H1 (cell line): ENCODE results near the gene XPO5. TPM values are rescaled to one million over a fixed set of nuclear protein-coding genes. Genes with fewer than 3 reads are reported as not detected.

Experiments used
- CTCF ChIA-PET: fragments of 300-600 bp; sonication (Branson Sonifier 250); formaldehyde crosslinking; loops from one replicate; lab custom pipeline; 2021; ENCODE audit not compliant: partially characterized antibody; lab: Charles Lee
- POLR2A ChIA-PET: fragments of 300-600 bp; sonication (Branson Sonifier 250); formaldehyde crosslinking; loops from one replicate; lab custom pipeline; 2021; ENCODE audit warnings: inconsistent platforms; ENCODE audit not compliant: partially characterized antibody; lab: Charles Lee
- DNase-seq, 2 experiments: peaks; one replicate each; pipeline versions ENCODE4 v3.0.0 to v3.0.0-alpha.2; 2010 to 2022; ENCODE audit warnings: low spot score in 2 of 2, low read depth in 1 of 2, mixed read lengths in 1 of 2
- FAIRE-seq: peaks from 2 replicates; lab custom pipeline; 2011; peaks lifted over from hg19 to GRCh38; lab: Jason Lieb, UNC
- H2AFZ ChIP-seq: 2 replicates; pipeline ENCODE4 v1.8.1; 2012; ENCODE audit warnings: low read length, inconsistent platforms
- H2AK5ac ChIP-seq: 2 replicates; pipeline ENCODE4 v1.6.1; 2013; ENCODE audit warnings: low read depth, low read length
- H2BK120ac ChIP-seq: replicated peaks from 2 replicates; pipeline ENCODE3; 2013; ENCODE audit warnings: low read depth, low read length, inconsistent platforms
- H2BK12ac ChIP-seq: 2 replicates; pipeline ENCODE4 v1.6.1; 2013; ENCODE audit warnings: low read depth, low read length
- H2BK15ac ChIP-seq: 2 replicates; pipeline ENCODE4 v1.6.1; 2013; ENCODE audit warnings: low read length
- H2BK20ac ChIP-seq: 2 replicates; pipeline ENCODE4 v1.6.1; 2013; ENCODE audit warnings: low read length
- H2BK5ac ChIP-seq: 2 replicates; pipeline ENCODE4 v1.6.1; 2013; ENCODE audit warnings: low read depth, low read length
- H3K14ac ChIP-seq: 2 replicates; pipeline ENCODE4 v1.6.1; 2013; ENCODE audit warnings: inconsistent platforms; ENCODE audit not compliant: insufficient read length
- H3K18ac ChIP-seq: 2 replicates; pipeline ENCODE4 v1.6.1; 2013; ENCODE audit warnings: low read length; ENCODE audit errors: extremely low read depth
- H3K23ac ChIP-seq: 2 replicates; pipeline ENCODE4 v1.6.1; 2013; ENCODE audit warnings: inconsistent platforms; ENCODE audit not compliant: insufficient read length
- H3K23me2 ChIP-seq: 2 replicates; pipeline ENCODE4 v1.6.1; 2013; ENCODE audit warnings: low read depth, low read length
- H3K27ac ChIP-seq: 2 replicates; pipeline ENCODE4 v1.6.1; 2011; ENCODE audit warnings: low read depth, low read length, inconsistent platforms
- H3K27me3 ChIP-seq, 4 experiments: replicated peaks in 1 of 4; 1 replicate in 1 of 4; 2 replicates in 3 of 4; pipeline versions ENCODE4 v1.6.1 to v1.8.1; 2011 to 2013; ENCODE audit warnings: low read length in 3 of 4, mild to moderate bottlenecking in 3 of 4, inconsistent platforms in 2 of 4, mixed read lengths in 2 of 4, moderate library complexity in 1 of 4; ENCODE audit not compliant: control insufficient read depth in 3 of 4, insufficient read depth in 3 of 4; ENCODE audit errors: extremely low read depth in 1 of 4
- H3K36me3 ChIP-seq, 4 experiments: 2 replicates each; pipeline versions ENCODE4 v1.6.1 to v1.8.1; 2011 to 2013; ENCODE audit warnings: mild to moderate bottlenecking in 4 of 4, low read length in 3 of 4, moderate library complexity in 2 of 4, control low read depth in 1 of 4, inconsistent platforms in 1 of 4; ENCODE audit not compliant: insufficient read depth in 4 of 4, control insufficient read depth in 2 of 4
- H3K4ac ChIP-seq: replicated peaks from 2 replicates; pipeline ENCODE3; 2013; ENCODE audit warnings: low read length, low read depth, mixed read lengths, inconsistent platforms; ENCODE audit not compliant: insufficient read length
- H3K4me1 ChIP-seq, 4 experiments: replicated peaks in 1 of 4; 1 replicate in 1 of 4; 2 replicates in 3 of 4; pipeline versions ENCODE4 v1.6.1 to v1.8.1; 2011 to 2013; ENCODE audit warnings: low read length in 3 of 4, inconsistent platforms in 2 of 4, mixed read lengths in 1 of 4; ENCODE audit not compliant: insufficient read depth in 4 of 4, control insufficient read depth in 3 of 4
- H3K4me2 ChIP-seq, 2 experiments: 2 replicates each; pipeline versions ENCODE4 v1.6.1 to v1.8.1; 2011 to 2013; ENCODE audit warnings: low read depth in 2 of 2, low read length in 2 of 2, control low read depth in 1 of 2, inconsistent platforms in 1 of 2, mild to moderate bottlenecking in 1 of 2; ENCODE audit not compliant: insufficient read depth in 1 of 2
- H3K4me3 ChIP-seq, 4 experiments: fragments of 200-600, 300-600 bp in 1 of 4; sonication (generic), shearing (Covaris generic), sonication (Bioruptor Twin) in 1 of 4; 2 replicates each; pipeline versions ENCODE4 v1.5.1 to v1.8.1; 2011 to 2016; ENCODE audit warnings: low read length in 4 of 4, low read depth in 3 of 4, control low read depth in 2 of 4, inconsistent platforms in 2 of 4, mild to moderate bottlenecking in 2 of 4, mixed read lengths in 1 of 4, moderate library complexity in 1 of 4; ENCODE audit not compliant: insufficient read depth in 2 of 4; ENCODE audit errors: extremely low read depth in 1 of 4
- H3K56ac ChIP-seq: replicated peaks from 2 replicates; pipeline ENCODE3; 2013; ENCODE audit warnings: low read depth, mild to moderate bottlenecking, mixed read lengths, low read length, inconsistent platforms; ENCODE audit not compliant: insufficient read length
- H3K79me1 ChIP-seq: 2 replicates; pipeline ENCODE4 v1.6.1; 2013; ENCODE audit warnings: low read depth, low read length, control low read depth
- H3K79me2 ChIP-seq, 2 experiments: 2 replicates each; pipeline versions ENCODE4 v1.6.1 to v1.8.1; 2012 to 2013; ENCODE audit warnings: low read length in 2 of 2, mild to moderate bottlenecking in 2 of 2, inconsistent platforms in 1 of 2; ENCODE audit not compliant: insufficient read depth in 2 of 2, control insufficient read depth in 1 of 2
- H3K9ac ChIP-seq, 4 experiments: replicated peaks in 1 of 4; 1 replicate in 1 of 4; 2 replicates in 3 of 4; pipeline versions ENCODE4 v1.6.1 to v1.8.1; 2011 to 2013; ENCODE audit warnings: low read depth in 3 of 4, low read length in 3 of 4, control low read depth in 2 of 4, mild to moderate bottlenecking in 2 of 4, moderate library complexity in 2 of 4, inconsistent platforms in 1 of 4; ENCODE audit errors: extremely low read depth in 1 of 4
- H3K9me3 ChIP-seq, 2 experiments: 2 replicates each; pipeline versions ENCODE4 v1.6.1 to v1.8.1; 2012 to 2013; ENCODE audit warnings: mild to moderate bottlenecking in 2 of 2, moderate library complexity in 2 of 2, control low read depth in 1 of 2, inconsistent platforms in 1 of 2, low read depth in 1 of 2, low read length in 1 of 2, mixed read lengths in 1 of 2; ENCODE audit not compliant: insufficient read depth in 2 of 2
- H4K20me1 ChIP-seq, 2 experiments: replicated peaks in 1 of 2; 2 replicates each; pipeline versions ENCODE3 to v1.8.1; 2011 to 2013; ENCODE audit warnings: inconsistent platforms in 2 of 2, low read length in 2 of 2, mild to moderate bottlenecking in 1 of 2; ENCODE audit not compliant: insufficient read depth in 2 of 2, control insufficient read depth in 1 of 2
- H4K5ac ChIP-seq: 2 replicates; pipeline ENCODE4 v1.6.1; 2013; ENCODE audit warnings: low read length, low read depth, mixed read lengths, inconsistent platforms; ENCODE audit not compliant: insufficient read length
- H4K8ac ChIP-seq: 2 replicates; pipeline ENCODE4 v1.8.0; 2013; ENCODE audit warnings: mild to moderate bottlenecking, moderate library complexity, low read length, inconsistent platforms; ENCODE audit not compliant: insufficient read depth; ENCODE audit errors: extremely low read depth
- H4K91ac ChIP-seq: replicated peaks from 2 replicates; pipeline ENCODE3; 2013; ENCODE audit warnings: low read length, mixed read lengths, inconsistent platforms; ENCODE audit not compliant: insufficient read length
- BACH1 ChIP-seq: IDR thresholded peaks from 2 replicates; pipeline ENCODE4 v1.6.1; 2012; ENCODE audit warnings: low read length, improper control_type of control experiment
- BRCA1 ChIP-seq: IDR thresholded peaks from 2 replicates; pipeline ENCODE4 v1.6.1; 2012; ENCODE audit warnings: low read depth, low read length, improper control_type of control experiment
- CBX8 ChIP-seq: fragments of 300-800, 300-1000 bp; sonication (generic); IDR thresholded peaks from 2 replicates; pipeline ENCODE4 v1.7.1; 2016; ENCODE audit warnings: low read depth, low read length, borderline replicate concordance
- CHD2 ChIP-seq: IDR thresholded peaks from 2 replicates; pipeline ENCODE4 v1.6.1; 2012; ENCODE audit warnings: low read length, improper control_type of control experiment
- GABPA ChIP-seq: IDR thresholded peaks from 2 replicates; pipeline ENCODE4 v1.6.1; 2011; ENCODE audit warnings: mild to moderate bottlenecking, low read length, moderate library complexity, borderline replicate concordance; ENCODE audit not compliant: insufficient read depth
- GTF2F1 ChIP-seq: IDR thresholded peaks from 2 replicates; pipeline ENCODE4 v1.6.1; 2012; ENCODE audit warnings: low read depth, low read length, improper control_type of control experiment, borderline replicate concordance
- HDAC6 ChIP-seq: IDR thresholded peaks from one replicate; pipeline ENCODE4 v1.7.1; 2012; ENCODE audit warnings: low read depth, mild to moderate bottlenecking, inconsistent platforms, low read length, moderate library complexity
- KDM1A ChIP-seq: fragments of 200-600, 300-600 bp; sonication (generic); IDR thresholded peaks from 2 replicates; pipeline ENCODE4 v1.7.1; 2016; ENCODE audit warnings: mild to moderate bottlenecking, low read length, borderline replicate concordance
- MAFK ChIP-seq: IDR thresholded peaks from 2 replicates; pipeline ENCODE4 v1.6.1; 2012; ENCODE audit warnings: low read depth, mild to moderate bottlenecking, improper control_type of control experiment, low read length
- POLR2A ChIP-seq, 2 experiments: IDR thresholded peaks; 1 replicate in 1 of 2; 2 replicates in 1 of 2; pipeline ENCODE4 v1.6.1; 2011; ENCODE audit warnings: low read depth in 2 of 2, low read length in 2 of 2, mild to moderate bottlenecking in 2 of 2; ENCODE audit errors: control extremely low read depth in 1 of 2
- SIN3A ChIP-seq, 2 experiments: IDR thresholded peaks in 1 of 2; conservative IDR thresholded peaks in 1 of 2; 2 replicates each; pipeline ENCODE4 v1.6.1; 2011 to 2012; ENCODE audit warnings: low read length in 2 of 2, improper control_type of control experiment in 1 of 2, low read depth in 1 of 2, mild to moderate bottlenecking in 1 of 2
- SP2 ChIP-seq: IDR thresholded peaks from 2 replicates; pipeline ENCODE4 v1.6.1; 2012; ENCODE audit warnings: mild to moderate bottlenecking, low read length, inconsistent platforms
- WGBS, 2 experiments: shearing (Covaris generic) in 1 of 2; methylation state at CpG; one replicate each; pipeline versions ENCODE4 v1.1.6 to v1.1.7; 2013 to 2015; ENCODE audit warnings: low lambda C conversion rate in 2 of 2, mixed read lengths in 2 of 2, inconsistent platforms in 1 of 2, low coverage in 1 of 2, missing lambda C conversion rate in 1 of 2; ENCODE audit not compliant: insufficient replicate concordance in 2 of 2, insufficient coverage in 1 of 2, insufficient read length in 1 of 2; ENCODE audit errors: extremely low coverage in 1 of 2, missing lambda C conversion rate in 1 of 2; 5-methylcytosine and 5-hydroxymethylcytosine counted together
- polyA plus RNA-seq, 7 experiments: library from polyadenylated mRNA; depleted of rRNA in 3 of 7; stranded (reverse) in 5 of 7; unstranded in 2 of 7; fragments of >200 nt in 5 of 7; fragments of 200-250 nt in 2 of 7; gene quantifications; 1 replicate in 5 of 7; 2 replicates in 1 of 7; 4 replicates in 1 of 7; pipeline versions ENCODE4 v1.2.1 to v1.2.3, GENCODE V29; 2011 to 2013; ENCODE audit warnings: missing spikeins in 2 of 7, mixed read lengths in 2 of 7
- total RNA-seq: library from RNA; stranded (reverse); fragmentation: NEBNext Ultra II Directional; extraction: Animal tissue kit (Norgen Biotek cat#: 25700); gene quantifications from 2 replicates; pipeline ENCODE4 v1.2.1, GENCODE V29; 2021
- TF ChIP-seq, protein P1 (sequence below): IDR thresholded peaks from 2 replicates; pipeline ENCODE4 v1.6.1; 2012; ENCODE audit warnings: low read length, inconsistent platforms

XPO5 gene
- total and polyA plus RNA-seq, 2 of the 8 experiments (the other 6 are each of a cell fraction or from before 2014, with no cell fraction given): 80.6 to 95.7 TPM

DNA sequence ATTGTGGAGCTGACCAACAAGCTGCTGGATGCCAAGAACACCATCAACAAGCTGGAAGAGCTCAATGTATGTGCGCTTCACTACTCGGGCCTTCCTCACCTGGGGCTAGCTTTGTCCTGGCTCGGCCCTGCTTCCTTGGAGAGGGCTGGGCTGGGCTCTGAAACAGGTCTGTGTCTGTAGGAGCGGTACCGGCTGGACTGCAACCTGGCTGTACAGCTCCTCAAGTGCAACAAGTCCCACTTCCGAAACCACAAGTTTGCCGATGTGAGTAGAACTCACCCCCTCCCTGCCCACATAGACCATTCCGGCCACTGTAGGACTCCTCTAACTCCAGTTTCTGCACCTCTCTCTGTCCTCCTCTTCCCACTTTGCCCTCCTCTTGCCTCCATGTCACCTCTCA is 72.4 kb downstream of the XPO5 start:
- Histone ChIP-seq H4K5ac (no peak overlapping the region), H2BK5ac (no peak overlapping the region), H2AFZ (no peak overlapping the region), H3K23ac (no peak overlapping the region), H3K56ac (no peak overlapping the region), H3K27ac (no peak overlapping the region), H3K18ac (no peak overlapping the region), H4K8ac (no peak overlapping the region), H3K36me3 (peaks cover 19 to 46% (median 40%) of the 10 kb centered on the region in 4 experiments; a peak in 7 of 8 replicates), H3K14ac (no peak overlapping the region), H3K4me1 (no peaks in the 10 kb centered on the region; a peak in 1 of 7 replicates), H3K9ac (no peak overlapping the region), H3K27me3 (peaks cover 0 to 8% (median 4%) of the 10 kb centered on the region in 4 experiments; a peak in 5 of 7 replicates), H3K79me2 (no peaks in the 10 kb centered on the region), H3K79me1 (no peaks in the 10 kb centered on the region), H3K9me3 (no peaks in the 10 kb centered on the region), H4K20me1 (peaks cover 0 to 11% of the 10 kb centered on the region in 2 experiments), H2AK5ac (no peak overlapping the region), H2BK12ac (no peak overlapping the region), H2BK120ac (no peak overlapping the region), H2BK15ac (no peak overlapping the region), H3K4me3 (no peak overlapping the region), H3K23me2 (no peaks in the 10 kb centered on the region), H4K91ac (no peak overlapping the region), H3K4ac (no peak overlapping the region), H3K4me2 (no peak overlapping the region), H2BK20ac (no peak overlapping the region)
- WGBS, 2 experiments: 89% methylated on average over 8 of the region's 8 CpGs; no CpG with 5 or more reads in 1 of the 2 experiments
- CTCF ChIA-PET: interaction anchor here (0.8 to 31.7 kb wide), 6 partner anchors 20 to 207 kb away, joined by 3 to 536 read pairs (median 7); partner anchors contain the start of genes DLK2 and TJAP1
- DNase-seq (no peak), FAIRE-seq (no peak)
- POLR2A ChIA-PET: interaction anchor here (0.6 to 12.6 kb wide), 6 partner anchors 9 to 489 kb away, joined by 3 to 147 read pairs (median 5); partner anchors contain the start of genes POLR1C and YIPF3
- TF ChIP-seq MAFK: no peak
- TF ChIP-seq KDM1A: no peak
- no peak for TF ChIP-seq CBX8
- no peak for TF ChIP-seq CHD2
- TF ChIP-seq BACH1: no peak
- TF ChIP-seq GTF2F1: no peak
- TF ChIP-seq BRCA1: no peak
- TF ChIP-seq SP2: no peak
- TF ChIP-seq GABPA: no peak
- TF ChIP-seq SIN3A (conservative IDR thresholded peaks at IDR 0.05 in 1 of 2, IDR thresholded peaks at IDR 0.05 in 1 of 2; ENCODE audit: low read depth in 1 of 2, low read length in 2 of 2): no peak
- TF ChIP-seq, protein P1, sequence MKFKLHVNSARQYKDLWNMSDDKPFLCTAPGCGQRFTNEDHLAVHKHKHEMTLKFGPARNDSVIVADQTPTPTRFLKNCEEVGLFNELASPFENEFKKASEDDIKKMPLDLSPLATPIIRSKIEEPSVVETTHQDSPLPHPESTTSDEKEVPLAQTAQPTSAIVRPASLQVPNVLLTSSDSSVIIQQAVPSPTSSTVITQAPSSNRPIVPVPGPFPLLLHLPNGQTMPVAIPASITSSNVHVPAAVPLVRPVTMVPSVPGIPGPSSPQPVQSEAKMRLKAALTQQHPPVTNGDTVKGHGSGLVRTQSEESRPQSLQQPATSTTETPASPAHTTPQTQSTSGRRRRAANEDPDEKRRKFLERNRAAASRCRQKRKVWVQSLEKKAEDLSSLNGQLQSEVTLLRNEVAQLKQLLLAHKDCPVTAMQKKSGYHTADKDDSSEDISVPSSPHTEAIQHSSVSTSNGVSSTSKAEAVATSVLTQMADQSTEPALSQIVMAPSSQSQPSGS: no peak
- TF ChIP-seq POLR2A (IDR thresholded peaks at IDR 0.05; ENCODE audit: control extremely low read depth in 1 of 2, low read depth in 2 of 2, low read length in 2 of 2): no peak
- no peak for TF ChIP-seq HDAC6
